Aorta (tissue), 5 donors: ENCODE measurements around the gene ST7. TPM values are rescaled to one million over a fixed set of nuclear protein-coding genes. Genes with fewer than 3 reads are reported as not detected.

ENCODE experiments used
- ATAC-seq: fragments of 200-7000 bp; cut with Tn5 transposase; one replicate; pipeline ENCODE4 v1.9.1; 2022; ENCODE audit warnings: moderate library complexity; ENCODE audit not compliant: low FRiP score
- DNase-seq, 2 donors: peaks; one replicate each; pipeline ENCODE4 v3.0.0-alpha.2; 2020
- H3K27ac ChIP-seq, 2 donors: one replicate each; pipeline ENCODE4 v1.5.1; 2013; ENCODE audit warnings: low read length in 2 of 2, mild to moderate bottlenecking in 2 of 2, moderate library complexity in 2 of 2, control low read depth in 1 of 2, inconsistent platforms in 1 of 2, low read depth in 1 of 2
- H3K27me3 ChIP-seq, 2 donors: one replicate each; pipeline ENCODE4 v1.6.1; 2013; ENCODE audit warnings: control low read depth in 1 of 2, low read length in 1 of 2, mild to moderate bottlenecking in 1 of 2, moderate library complexity in 1 of 2; ENCODE audit not compliant: insufficient read depth in 2 of 2, control insufficient read depth in 1 of 2
- H3K36me3 ChIP-seq, 2 donors: one replicate each; pipeline ENCODE4 v1.6.1; 2013; ENCODE audit warnings: control low read depth in 1 of 2, low read length in 1 of 2, mild to moderate bottlenecking in 1 of 2; ENCODE audit not compliant: insufficient read depth in 2 of 2, control insufficient read depth in 1 of 2
- H3K4me1 ChIP-seq, 2 donors: one replicate each; pipeline ENCODE4 v1.6.1; 2013; ENCODE audit warnings: low read length in 2 of 2, control low read depth in 1 of 2, mild to moderate bottlenecking in 1 of 2, moderate library complexity in 1 of 2; ENCODE audit not compliant: insufficient read depth in 2 of 2, control insufficient read depth in 1 of 2
- H3K4me3 ChIP-seq, 2 donors: one replicate each; pipeline ENCODE4 v1.5.1; 2013; ENCODE audit warnings: low read length in 2 of 2, control low read depth in 1 of 2, mild to moderate bottlenecking in 1 of 2
- H3K9me3 ChIP-seq: one replicate; pipeline ENCODE4 v1.6.1; 2013; ENCODE audit warnings: mild to moderate bottlenecking, low read length; ENCODE audit not compliant: control insufficient read depth
- WGBS, 2 donors: extraction: QIAGEN DNeasy Blood & Tissue Kit; methylation state at CpG; one replicate each; pipeline ENCODE4 v1.1.7; 2013; 5-methylcytosine and 5-hydroxymethylcytosine counted together
- intact Hi-C, 2 donors: fragments of 100-400 bp; cut with DNase I; formaldehyde crosslinking; loops; one replicate each; pipeline versions ENCODE4 v1.14.2 to v1.15.0; 2022
- polyA plus RNA-seq, 2 donors: library from polyadenylated mRNA; stranded (reverse); fragments of 200-250 nt; gene quantifications; one replicate each; pipeline ENCODE4 v1.2.3, GENCODE V29; 2013
- total RNA-seq, 2 donors: library from RNA; stranded (reverse); fragmentation: NEBNext Ultra II Directional; extraction: Animal tissue kit (Norgen Biotek cat#: 25700); gene quantifications; one replicate each; pipeline ENCODE4 v1.2.1, GENCODE V29; 2021
- donor health status: healthy with polysubstance abuse.
- donor health status: Bipolar disorder and iron deficiency.
- donor health status: DM: no; HTN: no; CAD: no.
- donor health status: DM: no; HTN: no; CAD: no.
- donor health status: DM: yes; HTN: yes; CAD: no.

Gene ST7
- total and polyA plus RNA-seq, 4 donors: 24.2 to 35.3 (median 31.9) TPM

- Histone ChIP-seq H3K27ac (peak overlapping the region in 1 of 2 donors; percentile 82), H3K36me3 (peaks cover 0 to 1% of the 10 kb centered on the region in 2 donors), H3K9me3 (no peaks in the 10 kb centered on the region), H3K4me1 (peaks cover 0 to 8% of the 10 kb centered on the region in 2 donors), H3K4me3 (no peak overlapping the region), H3K27me3 (no peaks in the 10 kb centered on the region)
- ATAC-seq: peak; percentile 72
- intact Hi-C loops: no loop called here
- peak; percentile 80 to 82 for DNase-seq
- WGBS, 2 donors: 4 to 8% methylated on average over 5 of the region's 5 CpGs
These were observed 204.2 kb downstream of the ST7 start for GRCh38 chr7:117157241-117158209.

GRCh38 chr7:117158941-117159697 lies 205.8 kb downstream of the ST7 start:
- Histone ChIP-seq H3K27ac (no peak overlapping the region), H3K36me3 (peaks cover 0 to 1% of the 10 kb centered on the region in 2 donors), H3K4me3 (no peak overlapping the region), H3K4me1 (peaks cover 8% of the 10 kb centered on the region in 2 donors), H3K9me3 (no peaks in the 10 kb centered on the region), H3K27me3 (no peaks in the 10 kb centered on the region)
- WGBS, 2 donors: 78% methylated on average over 4 of the region's 4 CpGs
- ATAC-seq (no peak), DNase-seq (no peak)
- intact Hi-C loops: no loop called here

- no peaks in the 10 kb centered on the region for H3K27me3 ChIP-seq
- peaks cover 1 to 14% of the 10 kb centered on the region in 2 donors for H3K4me1 ChIP-seq
- no peaks in the 10 kb centered on the region for H3K9me3 ChIP-seq
- no peak overlapping the region for H3K4me3 ChIP-seq
- intact Hi-C loops: no loop called here
- ATAC-seq: no peak
- DNase-seq: no peak
- no peaks in the 10 kb centered on the region for H3K36me3 ChIP-seq
- H3K27ac ChIP-seq: no peak overlapping the region
- 96% methylated on average over 2 of the region's 2 CpGs for WGBS, 2 donors
These were observed 209.8 kb downstream of the ST7 start for GRCh38 chr7:117163101-117163500.

GRCh38 chr7:117164620-117165019 lies 211.3 kb downstream of the ST7 start:
- 50 to 52% methylated on average over 2 of the region's 2 CpGs for WGBS, 2 donors
- DNase-seq: no peak
- no peaks in the 10 kb centered on the region for H3K36me3 ChIP-seq
- H3K27ac ChIP-seq: no peak overlapping the region
- H3K4me3 ChIP-seq: no peak overlapping the region
- no peaks in the 10 kb centered on the region for H3K27me3 ChIP-seq
- no peak for ATAC-seq
- peaks cover 0 to 14% of the 10 kb centered on the region in 2 donors for H3K4me1 ChIP-seq
- H3K9me3 ChIP-seq: no peaks in the 10 kb centered on the region
- intact Hi-C loops: no loop called here

GRCh38 chr7:117165656-117166055 lies 212.4 kb downstream of the ST7 start:
- H3K4me3 ChIP-seq: no peak overlapping the region
- peak in 1 of 2 donors; percentile 53 for DNase-seq
- H3K27ac ChIP-seq: no peak overlapping the region
- no peaks in the 10 kb centered on the region for H3K9me3 ChIP-seq
- H3K36me3 ChIP-seq: no peaks in the 10 kb centered on the region
- 85 to 87% methylated on average over 4 of the region's 4 CpGs for WGBS, 2 donors
- H3K4me1 ChIP-seq: peaks cover 0 to 14% of the 10 kb centered on the region in 2 donors
- intact Hi-C loops: no loop called here
- peak; percentile 46 for ATAC-seq
- no peaks in the 10 kb centered on the region for H3K27me3 ChIP-seq

- H3K36me3 ChIP-seq: peaks cover 0 to 6% of the 10 kb centered on the region in 2 donors
These were observed 216.6 kb downstream of the ST7 start for GRCh38 chr7:117169907-117170306.

GRCh38 chr7:117171106-117171505 lies 217.8 kb downstream of the ST7 start:
- DNase-seq: no peak
- H3K27ac ChIP-seq: peak overlapping the region; percentile 47 to 57

More at GRCh38 chr7:117169907-117170306, 216.6 kb downstream of the ST7 start:
- DNase-seq: peak in 1 of 2 donors; percentile 48
- ATAC-seq: no peak
- Histone ChIP-seq H3K27ac (peak overlapping the region; percentile 43 to 47), H3K4me1 (peaks cover 0 to 2% of the 10 kb centered on the region in 2 donors), H3K27me3 (no peaks in the 10 kb centered on the region), H3K4me3 (no peak overlapping the region), H3K9me3 (no peaks in the 10 kb centered on the region)
- WGBS, 2 donors: 14% methylated on average over 4 of the region's 4 CpGs
- intact Hi-C loops: no loop called here

GRCh38 chr7:117172283-117172682 lies 219.0 kb downstream of the ST7 start:
- Histone ChIP-seq H3K4me3 (no peak overlapping the region), H3K27ac (peak overlapping the region in 1 of 2 donors; percentile 45), H3K4me1 (no peaks in the 10 kb centered on the region), H3K36me3 (peaks cover 0 to 7% of the 10 kb centered on the region in 2 donors), H3K9me3 (no peaks in the 10 kb centered on the region), H3K27me3 (no peaks in the 10 kb centered on the region)
- DNase-seq: no peak
- intact Hi-C loops: no loop called here
- no peak for ATAC-seq
- WGBS, 2 donors: 44 to 55% methylated on average over 2 of the region's 2 CpGs

More at GRCh38 chr7:117171106-117171505, 217.8 kb downstream of the ST7 start:
- Histone ChIP-seq H3K9me3 (no peaks in the 10 kb centered on the region), H3K27me3 (no peaks in the 10 kb centered on the region), H3K4me1 (no peaks in the 10 kb centered on the region), H3K36me3 (peaks cover 0 to 6% of the 10 kb centered on the region in 2 donors), H3K4me3 (no peak overlapping the region)
- ATAC-seq: no peak
- WGBS, 2 donors: 94 to 95% methylated on average over 4 of the region's 4 CpGs
- intact Hi-C loops: no loop called here
